ENCODE measurements around the gene BEST2.

Gene BEST2

GRCh38 chr19:12770922-12771321, 19.3 kb downstream of the BEST2 start:
- DNase-seq (ENCODE audit: low spot score) = no peak

DNA sequence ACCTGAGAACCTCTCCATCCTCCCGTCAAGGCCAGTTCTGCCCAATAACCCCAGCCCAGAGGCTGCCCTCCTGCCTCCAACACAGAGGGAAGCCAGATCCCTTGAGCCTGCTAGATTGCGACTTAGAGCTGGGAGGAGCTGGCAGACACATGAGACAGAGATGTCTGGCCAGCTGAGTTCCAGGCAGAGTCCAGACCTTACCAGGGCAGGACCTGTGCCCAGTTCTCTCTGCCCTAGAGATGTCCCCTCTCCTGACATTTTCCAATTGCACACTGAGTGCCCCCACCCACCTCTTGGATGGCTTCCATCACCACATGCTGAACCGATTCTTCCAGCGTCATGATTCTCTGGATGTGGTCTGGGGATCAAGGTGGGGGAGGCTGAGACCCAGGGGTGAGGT, 20.7 kb downstream of the BEST2 start:
- no peak for DNase-seq (ENCODE audit: low spot score)

DNA sequence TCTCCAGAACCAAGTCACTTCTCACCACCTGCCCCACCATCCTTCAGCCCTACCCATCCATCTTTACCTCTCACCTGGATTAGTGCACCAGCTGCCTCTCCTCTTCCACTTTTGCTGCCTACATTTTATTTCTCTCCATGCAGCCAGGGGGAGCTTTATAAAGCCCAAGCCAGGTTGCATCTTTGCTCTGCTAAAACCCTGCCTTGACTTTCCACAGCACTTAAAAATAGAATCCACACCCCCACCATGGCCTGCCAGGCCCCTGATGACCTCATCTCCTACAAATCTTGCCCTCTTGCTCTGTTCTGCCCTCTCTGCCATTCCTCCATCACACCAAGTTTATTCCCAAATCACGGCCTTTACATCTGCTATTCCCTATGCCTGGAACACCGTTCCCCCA, 22.0 kb downstream of the BEST2 start:
- DNase-seq (ENCODE audit: low spot score) = no peak

- DNase-seq (ENCODE audit: low spot score) = no peak
These were observed 23.3 kb downstream of the BEST2 start, which contains the start of gene HOOK2 for GRCh38 chr19:12774588-12775555. Gene HOOK2 (minus strand): TSS chr19:12775552. CDS start chr19:12775449, 103 bp downstream.

- peak; percentile 88 for DNase-seq (ENCODE audit: low spot score)
These were observed 25.8 kb downstream of the BEST2 start for GRCh38 chr19:12777217-12778016.

DNA sequence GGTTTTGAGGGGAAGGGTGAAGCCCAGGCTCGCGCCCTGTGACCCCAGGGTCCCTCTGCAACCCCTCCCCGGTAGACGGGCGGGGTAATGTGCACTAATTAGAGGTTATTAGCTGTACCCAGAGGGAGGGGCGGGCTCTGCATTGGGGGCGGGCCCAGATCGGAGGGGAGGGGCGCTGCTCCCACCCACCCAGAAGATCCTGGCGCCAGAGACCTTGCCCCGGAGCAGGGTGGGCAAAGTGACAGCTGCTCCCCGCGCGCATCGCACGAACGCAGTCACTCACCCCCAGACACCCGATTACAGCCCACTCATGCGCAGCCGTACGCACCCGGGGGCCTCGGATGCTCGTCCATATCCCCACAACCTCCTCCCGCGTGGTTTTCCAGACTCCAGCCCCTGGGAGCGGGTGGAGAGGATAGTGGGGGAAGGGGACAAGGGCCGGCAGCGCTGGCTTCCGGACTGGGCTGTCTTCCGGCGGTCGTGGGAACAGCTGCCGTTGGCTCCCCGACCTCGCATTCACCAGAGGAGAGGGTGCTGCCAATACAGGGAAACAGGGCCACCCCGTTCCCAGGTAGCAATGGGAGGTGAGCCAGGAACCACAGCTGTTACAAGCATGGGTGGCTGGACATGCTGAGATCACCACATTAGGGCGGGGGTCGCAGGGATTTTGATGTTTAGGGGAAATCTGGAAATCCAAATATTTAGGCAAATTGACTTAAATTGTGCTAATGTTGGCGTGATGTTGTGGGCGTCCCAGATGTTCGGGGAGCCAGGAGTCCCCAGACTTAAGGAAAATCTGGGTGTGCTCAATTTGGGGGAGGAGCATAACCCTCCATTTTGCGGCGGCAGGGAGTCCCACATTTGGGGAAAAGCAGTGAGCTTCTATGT, 26.7 kb downstream of the BEST2 start:
- DNase-seq (ENCODE audit: low spot score) = peak; percentile 79

DNA sequence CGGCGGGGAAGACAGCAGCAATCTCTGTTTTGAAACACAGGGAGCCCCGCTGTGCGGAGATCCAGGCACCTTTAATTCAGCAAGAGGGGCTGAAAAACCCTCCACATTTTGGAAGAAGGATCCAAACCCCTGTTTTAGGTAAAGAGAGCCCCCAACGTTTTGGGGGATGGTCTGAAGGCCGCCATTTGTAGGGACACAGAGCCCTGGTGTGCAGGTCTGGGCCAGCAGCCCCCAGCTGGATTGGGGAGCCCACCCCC, 27.2 kb downstream of the BEST2 start:
- DNase-seq (ENCODE audit: low spot score) = no peak

DNA sequence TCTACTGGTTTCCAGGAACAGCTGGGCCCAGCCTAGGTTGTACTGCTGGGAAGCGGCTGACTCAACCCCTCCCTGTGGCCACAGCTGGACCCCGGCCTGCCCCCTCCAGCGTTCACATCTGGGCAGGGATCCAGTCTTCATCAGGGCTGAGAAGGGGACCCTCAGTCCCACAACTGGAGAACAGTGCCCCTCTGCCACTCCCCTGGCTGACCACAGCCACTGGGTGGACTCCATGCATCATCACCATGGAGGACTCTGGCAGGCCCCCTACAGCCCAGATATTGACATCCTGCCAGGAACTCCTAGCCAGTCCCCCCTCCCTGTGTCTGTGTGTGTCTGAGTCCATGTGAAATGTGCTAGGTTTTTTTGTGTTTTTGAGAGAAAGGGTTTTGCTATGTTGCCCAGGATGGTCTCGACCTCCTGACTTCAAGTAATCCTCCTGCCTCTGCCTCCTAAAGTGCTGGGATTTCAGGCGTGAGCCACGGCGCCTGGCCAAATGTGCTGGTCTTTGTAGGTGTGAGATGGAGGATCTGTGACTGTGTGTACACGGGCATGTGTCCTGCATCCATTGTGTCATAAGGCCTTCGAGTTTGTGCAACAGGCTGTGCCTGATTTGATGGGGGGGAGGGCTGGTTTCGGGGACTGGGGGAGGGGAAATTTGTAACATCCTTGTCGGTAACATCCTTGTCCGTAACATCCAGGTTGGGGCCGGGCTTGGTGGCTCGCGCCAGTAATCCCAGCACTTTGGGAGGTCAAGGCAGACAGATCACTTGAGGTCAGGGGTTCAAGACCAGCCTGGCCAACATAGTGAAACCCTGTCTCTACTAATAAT, 27.8 kb downstream of the BEST2 start:
- no peak for DNase-seq (ENCODE audit: low spot score)

DNA sequence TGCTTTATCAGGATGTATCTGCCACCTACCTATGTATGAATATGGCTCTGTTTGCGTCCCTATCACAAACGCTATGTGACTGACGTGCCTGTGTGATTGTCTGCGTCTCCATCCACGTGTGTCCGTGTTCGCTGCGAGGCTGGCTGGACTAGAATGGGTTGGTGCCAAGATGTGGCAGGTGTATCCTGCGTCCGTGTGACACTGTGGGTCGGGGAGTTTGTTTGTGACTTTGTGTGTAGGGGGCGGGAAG, 30.5 kb downstream of the BEST2 start:
- DNase-seq (ENCODE audit: low spot score) = no peak

- DNase-seq (ENCODE audit: low spot score) = peak; percentile 88
These were observed 31.1 kb downstream of the BEST2 start for GRCh38 chr19:12782424-12783290.

DNA sequence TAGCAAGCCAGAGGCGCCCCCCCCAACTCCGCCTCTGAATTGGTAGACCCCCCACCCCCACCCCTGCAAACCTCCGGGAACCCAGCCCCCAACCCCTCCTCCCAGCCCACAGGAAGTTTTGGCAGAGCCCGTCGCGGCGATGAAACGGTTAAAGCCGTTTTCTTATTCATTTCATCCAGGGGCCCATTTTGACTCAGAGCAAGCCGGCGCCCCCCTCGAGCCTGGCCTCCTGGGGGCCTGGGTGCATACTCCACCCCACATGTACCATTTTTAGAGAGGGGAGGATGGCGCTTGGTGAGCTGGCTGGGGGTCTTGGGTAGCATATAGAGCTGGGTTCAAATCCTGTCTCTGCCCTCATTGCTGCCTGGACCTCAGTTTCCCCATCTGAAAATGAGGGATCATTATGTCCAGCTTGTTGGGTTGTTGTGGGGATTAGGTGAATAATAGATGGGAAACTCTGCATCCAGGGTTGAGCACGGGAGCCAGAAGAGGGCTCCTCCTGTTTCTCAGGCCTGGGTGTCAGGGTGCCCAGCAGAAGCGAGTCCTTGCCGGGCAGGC, 31.8 kb downstream of the BEST2 start:
- DNase-seq (ENCODE audit: low spot score) = no peak

DNA sequence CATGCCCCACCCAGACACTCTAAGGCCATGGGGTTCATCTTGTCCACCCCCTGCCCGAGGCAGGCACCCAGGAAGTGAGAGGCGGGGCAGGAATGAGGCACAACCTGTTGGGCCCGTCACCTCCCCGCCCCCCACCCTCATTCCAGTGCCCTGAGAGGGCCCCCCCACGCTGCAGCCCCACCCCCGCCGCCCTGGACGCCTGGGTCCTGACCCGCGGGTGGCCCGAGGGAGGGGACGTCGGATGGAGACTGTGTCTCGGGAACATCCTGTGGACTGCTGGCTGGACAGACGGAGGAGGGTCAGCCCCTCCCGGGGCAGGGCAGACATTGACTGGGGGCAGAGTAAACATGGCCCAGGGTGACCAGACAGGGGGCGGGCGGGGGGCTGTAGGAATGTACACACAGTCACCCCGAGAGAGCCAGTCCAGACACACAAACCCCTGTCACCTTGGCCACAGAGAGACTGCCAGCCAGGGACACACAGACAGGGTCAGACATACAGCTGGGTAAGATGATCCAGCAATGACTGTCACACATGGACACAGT, 32.3 kb downstream of the BEST2 start:
- no peak for DNase-seq (ENCODE audit: low spot score)

- no peak for DNase-seq (ENCODE audit: low spot score)
These were observed 32.8 kb downstream of the BEST2 start for GRCh38 chr19:12784394-12784870.

DNA sequence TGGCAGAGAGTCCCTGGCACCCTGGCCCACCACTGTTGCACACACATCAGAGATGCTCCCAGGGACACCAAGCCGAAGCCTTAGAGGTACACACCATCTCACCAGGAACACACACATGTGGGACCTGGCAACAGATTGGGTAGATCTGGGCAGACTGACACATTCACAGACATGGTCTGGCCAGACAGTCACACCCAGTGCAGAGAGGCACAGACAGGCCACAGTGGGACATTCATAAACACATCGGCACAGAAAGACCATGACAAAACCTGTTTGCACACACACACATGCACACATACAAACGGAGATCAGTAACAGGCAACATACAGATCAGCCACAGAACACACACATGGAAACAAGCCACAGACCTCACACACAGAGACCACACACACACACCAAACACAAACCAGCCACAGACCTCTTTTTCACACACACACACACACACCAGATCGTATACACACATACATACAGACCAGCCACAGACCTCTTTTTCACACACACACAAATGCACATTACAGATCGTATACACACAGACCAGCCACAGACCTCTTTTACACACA, 33.4 kb downstream of the BEST2 start:
- no peak for DNase-seq (ENCODE audit: low spot score)

- no peak for DNase-seq (ENCODE audit: low spot score)
These were observed 33.9 kb downstream of the BEST2 start for GRCh38 chr19:12785431-12786031.

GRCh38 chr19:12786141-12786870, 34.7 kb downstream of the BEST2 start:
- no peak for DNase-seq (ENCODE audit: low spot score)

- DNase-seq (ENCODE audit: low spot score) = no peak
These were observed 35.4 kb downstream of the BEST2 start for GRCh38 chr19:12786952-12787351.

- no peak for DNase-seq (ENCODE audit: low spot score)
These were observed 35.9 kb downstream of the BEST2 start for GRCh38 chr19:12787458-12787857.

All from D341Med (cell line).